GM19452 (cell line): Measurements from ENCODE around the gene KCNT2.
"Not testable (repeated sequence)": the region's sequence is repeated elsewhere in the genome, so short reads cannot be mapped to it uniquely, and the experiment has no call there.

ENCODE experiments used
- ATAC-seq: cut with Tn5 transposase; IDR thresholded peaks from one replicate; pipeline ENCODE4 v1.9.1; 2021; ENCODE audit not compliant: unreplicated experiment

The KCNT2 gene

DNA sequence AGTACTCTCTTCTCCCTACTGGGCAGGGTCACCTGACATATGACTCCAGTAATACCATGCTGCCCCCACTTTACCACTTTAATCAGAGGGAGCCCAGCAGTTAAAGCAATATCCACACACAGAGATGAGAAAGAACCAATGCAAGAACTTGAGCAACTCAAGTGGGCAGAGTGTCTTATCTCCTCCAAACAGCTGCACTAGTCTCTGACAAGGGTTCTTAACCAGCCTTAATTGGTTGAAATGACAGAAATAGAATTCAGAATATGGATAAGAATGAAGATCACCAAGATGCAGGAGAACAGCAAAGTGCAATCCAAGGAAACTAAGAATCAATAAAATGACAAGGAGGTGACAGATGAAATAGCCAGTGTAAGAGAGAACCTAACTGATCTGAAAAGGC is 91.0 kb downstream of the KCNT2 start:
- no peak for ATAC-seq

DNA sequence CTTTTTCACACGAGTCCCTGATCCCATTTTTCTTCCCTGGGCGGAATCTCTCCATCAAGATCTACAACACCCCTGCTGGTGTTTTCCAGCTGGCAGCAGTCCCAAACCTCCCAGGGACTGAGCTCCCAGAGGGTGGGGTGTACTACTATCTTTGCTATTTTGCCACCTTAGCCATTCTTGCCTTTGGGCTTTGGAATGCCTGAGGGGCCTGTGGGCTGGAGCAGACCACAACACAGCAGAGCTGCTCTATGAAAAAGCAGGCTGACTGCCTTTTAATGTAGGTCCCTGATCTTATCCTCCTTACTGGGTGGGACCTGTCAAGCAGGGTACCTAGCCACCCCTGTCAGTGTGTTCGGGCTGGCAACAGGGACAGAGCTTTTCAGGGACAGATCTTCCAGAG is 91.9 kb downstream of the KCNT2 start:
- ATAC-seq = no peak

DNA sequence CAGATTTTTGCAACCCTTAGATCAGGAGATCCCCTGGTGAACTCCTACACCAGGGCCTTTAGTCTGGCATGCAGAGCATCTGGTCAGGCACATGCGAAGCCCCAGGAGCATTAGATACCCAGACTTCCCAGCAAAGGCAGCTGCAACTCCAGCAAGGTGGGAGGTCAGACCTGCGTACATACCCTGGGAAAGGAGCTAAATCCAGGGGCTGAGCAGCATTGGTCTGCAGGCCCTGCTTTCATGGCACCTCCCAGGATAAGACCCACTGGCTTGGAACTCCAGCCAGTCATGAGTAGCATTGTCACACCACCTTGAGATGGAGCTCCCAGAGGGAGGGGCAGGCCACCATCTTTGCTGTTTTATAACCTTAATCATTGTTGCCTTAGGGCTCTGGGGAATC is 92.3 kb downstream of the KCNT2 start:
- no peak for ATAC-seq

DNA sequence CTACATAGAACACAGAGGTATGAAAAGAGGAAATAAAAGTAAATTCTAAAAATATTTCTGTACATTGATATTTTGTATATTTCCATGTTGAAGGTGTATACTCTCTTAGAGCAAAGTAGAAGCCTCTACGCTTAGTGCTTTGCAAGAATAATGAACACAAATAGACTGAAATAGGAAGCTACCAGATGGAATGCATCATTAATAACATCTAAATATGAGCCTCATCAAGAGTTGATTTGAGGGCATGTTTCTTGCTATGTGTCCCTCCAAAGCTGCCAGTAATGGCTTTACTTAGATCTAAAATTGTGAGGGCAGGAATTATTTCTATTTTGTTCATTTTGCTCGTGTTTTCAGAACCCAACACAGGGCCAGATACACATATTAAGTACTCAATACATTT is 94.4 kb downstream of the KCNT2 start:
- no peak for ATAC-seq

DNA sequence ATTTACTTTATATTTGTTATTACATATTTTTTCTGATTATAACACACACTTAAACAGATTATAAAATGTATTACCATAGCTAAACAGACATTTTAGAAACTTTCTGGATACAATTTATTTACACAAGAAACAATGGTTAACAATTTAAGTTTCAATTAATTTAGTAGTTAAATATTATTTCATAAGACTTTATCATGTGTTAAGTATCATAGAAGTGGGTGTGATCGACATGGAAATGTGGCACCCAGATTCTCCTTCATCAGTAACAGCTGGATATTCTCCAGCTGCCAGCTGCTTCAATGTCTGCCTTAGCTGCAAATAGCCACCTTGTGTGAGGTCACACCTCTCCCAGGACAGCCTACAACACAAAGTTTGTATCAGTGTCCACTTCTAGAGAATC is 97.8 kb downstream of the KCNT2 start:
- ATAC-seq = no peak

DNA sequence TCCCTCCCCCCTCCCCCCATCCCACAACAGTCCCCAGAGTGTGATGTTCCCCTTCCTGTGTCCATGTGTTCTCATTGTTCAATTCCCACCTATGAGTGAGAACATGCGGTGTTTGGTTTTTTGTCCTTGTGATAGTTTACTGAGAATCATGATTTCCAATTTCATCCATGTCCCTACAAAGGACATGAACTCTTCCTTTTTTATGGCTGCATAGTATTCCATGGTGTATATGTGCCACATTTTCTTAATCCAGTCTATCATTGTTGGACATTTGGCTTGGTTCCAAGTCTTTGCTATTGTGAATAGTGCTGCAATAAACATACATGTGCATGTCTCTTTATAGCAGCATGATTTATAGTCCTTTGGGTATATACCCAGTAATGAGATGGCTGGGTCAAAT is 104.0 kb downstream of the KCNT2 start:
- ATAC-seq = not testable (repeated sequence)

DNA sequence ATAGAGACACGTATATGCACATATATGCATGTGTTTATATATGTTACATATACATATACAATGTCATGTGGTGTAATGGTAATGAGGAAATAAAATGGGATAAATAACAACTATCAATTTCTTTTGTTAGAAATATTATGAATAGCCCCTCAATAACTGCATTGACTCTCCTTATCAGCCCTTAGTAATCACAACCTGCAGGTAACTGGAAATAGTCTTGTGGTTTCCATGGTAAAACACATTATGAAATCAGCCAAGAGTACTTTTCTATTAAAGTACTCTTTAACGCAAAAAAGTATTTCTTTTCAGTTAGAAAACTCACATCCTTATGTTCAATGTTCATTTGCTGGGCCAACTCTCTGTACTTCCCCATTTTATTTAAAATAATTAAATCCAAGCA is 105.8 kb downstream of the KCNT2 start:
- ATAC-seq = no peak

DNA sequence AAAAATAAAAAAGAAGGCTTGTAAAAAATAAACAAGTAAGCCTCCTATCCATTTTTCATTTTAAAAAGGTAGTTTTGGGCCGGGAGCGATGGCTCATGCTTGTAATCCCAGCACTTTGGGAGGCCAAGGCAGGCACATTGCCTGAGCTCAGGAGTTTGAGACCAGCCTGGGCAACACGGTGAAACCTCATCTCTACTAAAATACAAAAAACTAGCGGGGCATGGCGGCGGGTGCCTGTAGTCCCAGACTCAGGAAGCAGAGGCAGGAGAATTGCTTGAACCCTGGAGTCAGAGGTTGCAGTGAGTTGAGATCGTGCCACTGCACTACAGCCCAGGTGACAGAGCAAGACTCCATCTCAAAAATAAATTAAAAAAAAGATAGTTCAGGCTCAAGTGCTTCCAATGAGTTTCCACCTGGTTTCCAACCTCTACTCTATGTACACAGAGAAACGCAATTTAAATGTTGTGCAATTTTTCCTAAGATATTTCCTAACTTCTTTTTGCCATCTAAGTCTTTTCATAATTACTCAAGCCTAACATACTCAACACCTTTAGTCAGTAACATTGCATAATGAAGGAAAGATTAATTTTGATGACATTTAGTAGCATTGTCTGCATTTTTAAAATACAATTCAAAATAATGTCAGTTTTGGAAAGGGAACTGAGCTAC is 106.3 kb downstream of the KCNT2 start:
- no peak for ATAC-seq

DNA sequence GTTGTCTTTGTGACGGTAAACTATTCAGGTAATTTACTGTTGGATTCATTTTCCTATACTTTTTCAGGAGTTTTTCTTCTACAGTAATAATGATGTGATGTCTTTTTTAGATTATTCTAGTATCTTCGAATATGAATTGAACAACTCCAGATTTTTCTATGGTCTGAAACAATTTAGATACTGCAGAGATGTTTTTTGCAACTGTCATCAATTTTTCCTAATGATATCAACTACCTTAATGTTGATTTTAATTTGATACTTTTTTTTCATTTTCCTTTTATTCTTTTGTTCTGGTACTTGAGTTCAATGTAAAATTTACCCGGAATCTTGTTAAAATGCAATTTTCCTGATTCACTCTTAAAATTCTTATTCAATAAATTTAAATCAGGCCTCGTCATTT is 110.4 kb downstream of the KCNT2 start:
- ATAC-seq = no peak

DNA sequence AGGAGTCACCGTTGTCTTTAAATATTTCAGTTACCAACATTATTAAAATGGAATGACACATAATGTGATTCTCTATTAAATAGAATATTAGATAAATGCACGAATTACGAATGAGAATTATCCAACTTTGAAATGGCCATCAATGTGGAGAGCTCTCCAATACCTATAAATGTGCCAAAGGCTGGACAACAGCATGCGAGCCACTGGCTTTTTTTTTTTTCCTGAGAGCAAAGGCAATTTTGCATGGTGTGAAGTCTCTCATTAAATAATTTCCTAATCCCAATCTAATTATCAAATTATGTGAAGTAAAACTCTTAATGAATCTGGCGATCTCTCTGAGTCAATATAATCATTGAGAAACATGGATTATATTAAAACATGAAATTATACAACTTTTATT is 113.5 kb downstream of the KCNT2 start:
- ATAC-seq = no peak

DNA sequence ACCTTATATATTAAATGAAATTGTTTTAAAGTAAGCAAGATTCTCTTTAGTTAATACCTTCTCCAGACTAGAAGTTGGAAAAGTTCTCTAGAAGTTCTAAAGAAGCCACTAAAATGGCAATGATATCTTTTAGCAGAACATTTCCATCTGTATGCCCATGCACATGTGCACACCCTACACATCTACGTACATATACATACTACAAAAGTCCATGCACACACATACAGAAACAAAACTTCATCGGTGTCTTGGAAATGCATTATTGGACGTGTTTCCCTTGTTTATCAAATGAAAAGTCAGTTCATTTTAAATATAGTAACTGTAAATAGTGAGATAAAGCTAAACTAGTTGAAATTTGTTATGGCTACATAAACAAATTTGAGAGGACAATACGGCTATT is 114.4 kb downstream of the KCNT2 start:
- no peak for ATAC-seq

DNA sequence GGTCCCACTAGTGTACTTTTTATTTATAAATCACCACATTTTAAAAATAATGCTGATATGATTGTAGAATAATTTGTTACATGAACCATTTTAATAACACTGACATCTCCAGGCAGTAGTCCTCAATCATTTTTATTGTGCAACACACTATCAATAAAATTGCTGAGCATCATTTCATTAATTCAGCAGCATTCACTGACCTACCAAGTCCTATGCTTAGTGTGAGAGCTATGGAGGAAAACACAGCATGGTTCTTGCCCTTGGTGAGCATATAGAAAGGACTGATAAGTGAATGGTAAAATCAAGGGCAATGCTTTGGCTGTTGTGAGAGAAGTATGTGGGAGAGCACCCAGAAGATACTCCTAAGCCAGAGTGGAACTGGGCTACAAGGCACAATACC is 119.7 kb downstream of the KCNT2 start:
- no peak for ATAC-seq

DNA sequence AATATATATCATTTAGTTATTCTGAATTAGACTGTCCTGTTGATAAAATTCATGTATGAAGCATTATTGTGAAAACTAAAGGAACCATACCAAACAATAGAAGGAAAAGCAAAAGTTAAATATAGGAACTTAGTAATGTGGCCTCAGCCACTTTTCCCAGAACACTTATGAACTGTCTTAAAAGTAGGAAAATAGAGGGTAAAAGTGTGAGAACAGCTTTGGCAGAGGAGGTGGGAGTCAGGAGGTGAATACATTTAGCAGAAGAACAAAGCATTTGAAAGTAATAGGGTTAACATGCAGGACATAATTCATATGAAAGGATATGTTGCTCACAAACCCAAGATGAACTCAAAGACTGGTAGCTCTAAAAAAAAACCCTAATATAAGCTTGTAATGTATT is 121.9 kb downstream of the KCNT2 start:
- ATAC-seq = no peak

DNA sequence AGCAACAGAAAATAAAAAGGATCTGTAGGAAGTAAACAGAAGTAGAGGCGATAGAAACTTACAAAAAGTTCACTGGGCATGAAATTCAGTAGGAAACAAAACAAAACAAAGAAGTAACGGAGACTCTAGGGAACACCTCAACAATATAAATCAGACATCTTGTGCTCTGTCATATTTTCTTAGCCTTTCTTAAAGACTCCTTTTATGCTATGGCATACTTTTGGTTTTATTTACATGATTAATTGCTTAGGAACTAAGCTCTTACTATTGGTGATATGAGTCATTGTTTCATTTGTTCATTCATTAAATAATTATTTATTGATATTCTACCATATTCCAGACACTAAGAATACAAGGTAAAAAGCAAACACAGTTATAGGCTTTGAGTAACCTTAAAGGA is 126.6 kb downstream of the KCNT2 start:
- ATAC-seq = no peak

DNA sequence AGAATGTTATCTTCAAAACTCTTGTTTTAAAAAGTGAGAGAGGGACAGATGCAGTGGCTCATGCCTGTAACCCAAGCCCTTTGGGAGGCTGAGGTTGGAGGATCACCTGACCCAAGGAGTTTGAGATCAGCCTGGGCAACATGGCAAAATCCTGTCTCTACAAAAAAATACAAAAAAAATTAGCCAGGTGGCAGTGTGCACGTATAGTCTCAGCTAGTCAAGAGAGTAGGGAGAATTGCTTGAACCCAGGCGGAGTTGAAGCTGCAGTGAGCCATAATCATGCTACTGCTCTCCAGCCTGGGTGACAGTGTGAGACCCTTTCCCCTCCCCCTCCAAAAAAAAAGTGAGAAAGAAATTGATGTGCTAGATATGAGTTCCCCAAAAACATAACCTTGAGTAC is 131.0 kb downstream of the KCNT2 start:
- ATAC-seq = no peak

DNA sequence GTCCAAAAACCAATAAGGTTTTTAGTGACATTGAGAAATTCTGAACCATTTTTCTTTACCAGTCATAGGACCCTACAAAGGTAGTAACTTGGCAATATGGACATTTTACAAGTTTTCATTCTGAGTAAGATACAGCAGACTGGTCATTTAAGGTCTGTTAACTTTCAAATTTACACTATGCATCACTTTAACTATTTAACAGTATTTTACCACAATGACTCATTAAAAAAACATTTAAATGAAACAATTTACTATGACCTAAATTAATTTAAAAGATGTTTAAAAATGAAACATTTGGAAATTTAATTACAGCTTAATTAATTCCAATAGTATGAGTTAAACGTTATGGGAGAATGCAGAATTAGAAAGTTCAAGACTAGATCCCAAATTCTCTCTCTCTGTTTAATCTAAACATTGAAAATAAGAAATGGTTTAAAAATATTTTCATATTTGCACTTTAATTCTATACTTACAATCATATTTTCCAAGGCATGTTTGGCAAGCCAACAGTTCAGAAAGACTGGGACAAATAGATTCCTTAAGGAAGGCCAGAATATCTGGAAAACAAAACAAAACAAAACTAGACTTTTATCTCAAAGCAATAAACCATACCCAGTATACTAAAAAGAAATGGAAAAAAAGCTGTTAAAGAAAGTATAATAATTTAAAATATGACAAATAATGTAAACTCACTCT is 140.9 kb downstream of the KCNT2 start:
- no peak for ATAC-seq

DNA sequence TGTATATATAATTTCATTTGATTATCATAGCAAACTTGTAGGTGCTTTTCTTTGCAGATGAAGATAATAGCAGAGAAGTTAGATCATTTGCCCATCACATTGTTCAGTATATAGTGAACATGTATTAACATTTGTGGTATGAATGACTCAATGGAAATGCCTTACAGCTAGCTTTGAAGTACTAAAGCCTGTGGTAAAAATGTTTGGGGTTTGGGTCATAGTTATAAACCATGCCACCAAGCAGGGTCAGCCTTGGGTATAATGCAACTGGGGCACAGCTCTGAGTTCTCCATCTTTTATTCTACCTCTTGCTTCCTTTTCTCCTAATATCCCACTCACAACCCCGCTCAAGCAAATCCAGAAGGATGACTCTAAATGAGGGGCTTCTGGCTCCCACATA is 141.6 kb downstream of the KCNT2 start:
- ATAC-seq = no peak

DNA sequence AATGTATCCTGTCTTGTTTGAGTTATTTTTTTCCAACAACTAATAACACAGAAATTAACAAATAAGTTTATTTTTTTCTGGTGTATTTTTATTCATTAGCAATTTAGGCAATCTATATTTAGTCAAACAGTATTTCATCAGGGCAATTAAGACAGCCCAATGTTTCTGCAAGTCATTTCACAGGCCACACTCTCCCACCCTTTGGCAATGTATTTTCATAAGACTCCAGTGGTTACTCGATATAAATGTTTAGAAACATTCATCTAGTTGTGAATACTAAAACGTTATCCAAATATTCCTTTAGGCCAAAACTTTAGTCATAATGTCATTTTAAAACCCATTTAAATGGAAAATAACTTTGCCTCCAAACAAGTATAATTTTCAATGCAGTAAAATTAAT is 142.1 kb downstream of the KCNT2 start:
- no peak for ATAC-seq

DNA sequence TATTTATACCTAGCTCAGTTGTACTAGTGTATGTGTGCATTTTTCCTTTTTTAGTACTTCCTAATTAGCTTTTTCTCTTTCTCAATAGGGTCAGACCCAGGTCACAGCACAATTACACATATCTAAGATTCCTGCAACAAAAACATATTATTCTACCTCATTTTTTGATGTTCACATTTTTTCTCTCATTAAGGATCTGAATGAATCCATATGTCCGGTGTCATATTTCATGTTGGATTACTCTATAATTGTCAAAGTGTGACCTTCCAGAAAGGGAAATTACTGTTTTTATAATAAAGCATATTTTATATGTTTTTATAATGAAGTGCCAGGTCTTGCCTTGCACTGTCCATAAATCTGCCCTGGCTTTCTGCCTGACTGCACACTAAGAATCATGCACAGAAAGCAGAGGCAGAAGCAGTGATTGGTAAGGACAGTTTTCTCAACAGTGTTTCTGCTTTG is 143.7 kb downstream of the KCNT2 start:
- ATAC-seq = no peak

DNA sequence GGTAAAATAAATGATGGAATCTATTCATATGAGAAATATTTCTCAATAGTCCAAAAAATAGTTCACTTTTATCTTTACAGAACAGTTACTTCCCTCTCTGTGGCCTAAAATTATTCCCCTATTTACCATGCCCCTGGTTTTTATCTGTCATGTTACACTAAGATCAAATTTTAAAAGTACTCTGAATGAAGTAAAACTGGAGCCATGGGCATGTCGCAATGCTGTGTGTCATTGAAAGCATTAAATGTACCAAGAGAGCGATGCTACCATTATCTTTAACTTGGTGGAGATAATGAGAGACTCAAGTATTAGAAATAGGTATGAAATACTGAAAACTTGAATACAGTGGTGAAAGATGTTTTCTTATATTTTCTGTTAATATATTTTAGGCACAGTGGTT is 146.2 kb downstream of the KCNT2 start:
- ATAC-seq = no peak

DNA sequence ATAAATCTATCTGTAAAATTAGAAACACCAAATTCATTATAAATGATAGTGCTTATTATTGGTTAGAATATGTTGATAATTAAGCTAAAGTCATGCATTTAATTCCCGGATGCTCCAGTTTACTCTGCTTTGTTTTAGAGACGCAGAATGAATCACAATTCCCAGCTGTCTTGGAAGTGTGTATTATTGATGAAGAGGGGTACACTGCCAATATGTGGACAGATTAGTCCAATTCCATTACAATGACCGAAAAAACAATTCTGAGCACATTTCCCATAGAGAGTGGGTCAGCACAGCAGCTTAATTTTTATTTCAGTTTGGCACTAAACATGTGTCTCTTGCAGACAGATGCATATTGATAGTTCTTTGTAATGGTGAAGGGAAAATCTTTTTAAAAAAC is 146.7 kb downstream of the KCNT2 start:
- no peak for ATAC-seq

DNA sequence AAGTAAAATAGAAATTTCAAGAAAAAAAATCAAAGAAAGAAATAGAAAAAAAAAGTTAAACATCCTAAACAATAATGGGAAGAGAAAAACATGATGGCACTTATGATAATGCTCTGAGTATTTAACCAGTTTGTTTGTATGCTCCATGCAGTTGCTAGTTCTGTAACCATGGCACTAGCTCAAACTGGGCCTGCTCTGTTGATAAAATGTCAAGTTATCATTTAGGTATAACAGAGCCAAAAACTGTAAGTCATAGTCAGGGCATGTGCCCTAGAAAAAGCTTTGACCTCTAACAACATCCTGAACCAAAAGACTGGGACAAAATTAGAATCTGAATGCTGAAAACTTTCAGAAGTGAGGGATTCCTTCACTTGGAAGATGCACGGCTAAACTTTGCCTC is 148.9 kb downstream of the KCNT2 start:
- no peak for ATAC-seq

DNA sequence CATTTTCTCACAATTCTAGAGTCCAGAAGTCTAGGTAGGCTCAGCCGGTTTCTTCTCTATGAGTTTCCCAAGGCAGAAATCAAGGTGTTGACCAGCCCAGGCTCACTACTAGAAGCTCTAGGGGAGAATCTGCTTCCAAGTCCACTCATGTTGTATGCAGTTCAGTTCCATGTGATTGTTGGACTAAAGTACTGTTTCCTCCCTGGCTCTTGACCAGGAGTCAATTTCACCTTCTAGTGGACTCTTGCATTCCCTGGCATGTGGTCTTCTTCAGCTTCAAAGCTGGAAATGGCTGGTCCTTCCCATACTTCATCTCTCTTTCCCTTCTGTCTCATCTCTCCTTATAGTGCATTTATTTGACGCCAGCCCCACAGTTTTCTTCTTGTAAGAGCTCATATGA is 153.4 kb downstream of the KCNT2 start:
- no peak for ATAC-seq
